Smooth muscle cell (in vitro differentiated cells): ENCODE data around the gene ATF6B. TPM values are rescaled to one million over a fixed set of nuclear protein-coding genes. Genes with fewer than 3 reads are reported as not detected.

Source experiments
- DNase-seq: peaks from one replicate; lab custom pipeline; 2025; ENCODE audit not compliant: unreplicated experiment; lab: John Stamatoyannopoulos, UW
- H2AFZ ChIP-seq: fragments of 200-600 bp; sonication (generic); 2 replicates; pipeline ENCODE4 v1.6.0; 2016; ENCODE audit warnings: antibody characterized with exemption, low read depth, mild to moderate bottlenecking
- H3F3A ChIP-seq: fragments of 200-600 bp; sonication (generic); 2 replicates; pipeline ENCODE4 v1.6.0; 2017; ENCODE audit warnings: antibody characterized with exemption, low read depth
- H3K27ac ChIP-seq: fragments of 200-600 bp; sonication (generic); 2 replicates; pipeline ENCODE4 v1.5.1; 2016; ENCODE audit warnings: low read depth, mild to moderate bottlenecking
- H3K27me3 ChIP-seq: fragments of 200-600 bp; sonication (generic); 2 replicates; pipeline ENCODE4 v1.6.1; 2016; ENCODE audit warnings: low read depth, mild to moderate bottlenecking
- H3K36me3 ChIP-seq: fragments of 200-600 bp; sonication (generic); 2 replicates; pipeline ENCODE4 v1.5.1; 2016; ENCODE audit warnings: low read depth
- H3K4me1 ChIP-seq: fragments of 200-600 bp; sonication (generic); 2 replicates; pipeline ENCODE4 v1.5.1; 2016; ENCODE audit warnings: low read depth
- H3K4me2 ChIP-seq: fragments of 200-600 bp; sonication (generic); 2 replicates; pipeline ENCODE4 v1.6.0; 2016; ENCODE audit warnings: mild to moderate bottlenecking
- H3K4me3 ChIP-seq: fragments of 200-600 bp; sonication (generic); 2 replicates; pipeline ENCODE4 v1.5.1; 2016; ENCODE audit warnings: mild to moderate bottlenecking
- H3K79me2 ChIP-seq: fragments of 200-600 bp; sonication (generic); 2 replicates; pipeline ENCODE4 v1.6.0; 2016; ENCODE audit warnings: low read depth, mild to moderate bottlenecking
- H3K9ac ChIP-seq: fragments of 200-600 bp; sonication (generic); 2 replicates; pipeline ENCODE4 v1.6.0; 2016; ENCODE audit warnings: low read depth
- H3K9me3 ChIP-seq: fragments of 200-600 bp; sonication (generic); replicated peaks from 2 replicates; pipeline ENCODE4 v1.5.1; 2016; ENCODE audit warnings: low read depth
- H4K20me1 ChIP-seq: fragments of 200-600 bp; sonication (generic); 2 replicates; pipeline ENCODE4 v1.6.0; 2016; ENCODE audit warnings: low read depth
- CTCF ChIP-seq: fragments of 200-600 bp; sonication (generic); IDR thresholded peaks from 2 replicates; pipeline ENCODE4 v1.5.1; 2017; ENCODE audit warnings: borderline replicate concordance, mild to moderate bottlenecking, antibody characterized with exemption; ENCODE audit not compliant: insufficient read depth, poor library complexity, severe bottlenecking
- WGBS: methylation state at CpG from one replicate; pipeline ENCODE4 v1.1.7; 2016; ENCODE audit warnings: low lambda C conversion rate; 5-methylcytosine and 5-hydroxymethylcytosine counted together
- polyA plus RNA-seq: library from polyadenylated mRNA; unstranded; fragments of >200 nt; fragmentation: Nextera tagmentation; extraction: Ambion mirVana; gene quantifications from 2 replicates; pipeline ENCODE4 v1.2.1, GENCODE V29; 2016
- total RNA-seq: library from RNA; depleted of rRNA; stranded (reverse); fragments of >200 nt; gene quantifications from 2 replicates; pipeline ENCODE4 v1.2.3, GENCODE V29; 2014

The ATF6B gene
- total and polyA plus RNA-seq, 2 experiments from 2014 or later, result 22.2 to 22.5 TPM

GRCh38 chr6:32082478-32082877, 45.6 kb downstream of the ATF6B start:
- Histone ChIP-seq H2AFZ (no peak overlapping the region), H3K4me2 (no peak overlapping the region)

DNA sequence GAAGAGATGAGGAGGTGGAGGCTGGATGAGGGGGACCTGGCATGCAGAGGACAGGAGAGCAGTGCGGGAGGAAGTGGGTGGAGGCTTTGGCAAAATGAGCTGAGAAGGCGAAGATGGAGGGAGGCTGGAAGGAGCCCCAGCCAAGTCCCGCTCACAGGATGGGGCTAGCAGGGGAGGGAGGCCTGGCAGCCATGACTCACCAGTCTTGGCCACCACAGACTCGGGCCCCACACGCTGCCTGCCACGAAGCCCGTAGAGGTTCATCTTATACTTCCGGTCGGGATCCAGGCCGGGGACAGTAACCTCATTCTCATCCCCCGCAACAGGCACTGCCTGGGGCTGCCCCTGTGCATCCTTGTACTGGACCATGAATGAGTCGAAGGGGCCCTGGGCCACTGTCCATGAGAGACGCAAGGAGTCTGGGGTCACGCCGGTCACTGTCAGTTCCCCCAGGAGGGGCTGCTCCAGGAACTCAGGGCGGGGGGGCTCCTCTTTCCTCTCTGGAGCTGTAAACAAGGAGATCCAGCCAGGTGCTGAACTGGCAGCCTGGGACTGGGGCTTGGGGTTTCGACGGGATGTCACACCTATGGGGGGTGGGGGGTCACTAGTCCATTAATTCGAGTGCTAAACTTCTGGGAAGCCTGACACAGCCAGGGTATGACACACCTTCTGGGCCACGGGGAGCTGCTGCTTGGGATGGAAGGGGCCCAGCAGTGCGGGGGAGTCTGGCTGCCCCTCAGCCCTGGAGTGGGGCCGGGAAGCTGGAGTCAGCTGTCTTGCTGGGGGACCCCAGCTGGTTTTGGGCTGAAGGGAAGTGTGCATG, 46.7 kb downstream of the ATF6B start:
- Histone ChIP-seq H3K4me3 (no peak overlapping the region), H2AFZ (no peak overlapping the region), H3K27me3 (peaks cover 12% of the 10 kb centered on the region), H3F3A (no peaks in the 10 kb centered on the region), H3K9ac (no peak overlapping the region), H3K4me1 (no peaks in the 10 kb centered on the region), H3K27ac (no peak overlapping the region), H3K36me3 (no peaks in the 10 kb centered on the region), H3K4me2 (peak overlapping the region; percentile 64), H3K9me3 (no peaks in the 10 kb centered on the region), H3K79me2 (no peaks in the 10 kb centered on the region), H4K20me1 (peaks cover 4% of the 10 kb centered on the region)
- peak; percentile 12 for DNase-seq
- no peak for TF ChIP-seq CTCF
- WGBS, result 54% methylated on average over 22 of the region's 22 CpGs

More at GRCh38 chr6:32082478-32082877, 45.6 kb downstream of the ATF6B start:
- Histone ChIP-seq H3K9me3 (no peaks in the 10 kb centered on the region), H3F3A (no peaks in the 10 kb centered on the region), H3K4me3 (no peak overlapping the region), H3K79me2 (no peaks in the 10 kb centered on the region), H3K27ac (no peak overlapping the region), H3K9ac (no peak overlapping the region), H3K27me3 (peaks cover 12% of the 10 kb centered on the region), H3K36me3 (no peaks in the 10 kb centered on the region), H4K20me1 (peaks cover 11% of the 10 kb centered on the region), H3K4me1 (no peaks in the 10 kb centered on the region)
- no peak for DNase-seq
- 84% methylated on average over 6 of the region's 6 CpGs for WGBS
- no peak for TF ChIP-seq CTCF

DNA sequence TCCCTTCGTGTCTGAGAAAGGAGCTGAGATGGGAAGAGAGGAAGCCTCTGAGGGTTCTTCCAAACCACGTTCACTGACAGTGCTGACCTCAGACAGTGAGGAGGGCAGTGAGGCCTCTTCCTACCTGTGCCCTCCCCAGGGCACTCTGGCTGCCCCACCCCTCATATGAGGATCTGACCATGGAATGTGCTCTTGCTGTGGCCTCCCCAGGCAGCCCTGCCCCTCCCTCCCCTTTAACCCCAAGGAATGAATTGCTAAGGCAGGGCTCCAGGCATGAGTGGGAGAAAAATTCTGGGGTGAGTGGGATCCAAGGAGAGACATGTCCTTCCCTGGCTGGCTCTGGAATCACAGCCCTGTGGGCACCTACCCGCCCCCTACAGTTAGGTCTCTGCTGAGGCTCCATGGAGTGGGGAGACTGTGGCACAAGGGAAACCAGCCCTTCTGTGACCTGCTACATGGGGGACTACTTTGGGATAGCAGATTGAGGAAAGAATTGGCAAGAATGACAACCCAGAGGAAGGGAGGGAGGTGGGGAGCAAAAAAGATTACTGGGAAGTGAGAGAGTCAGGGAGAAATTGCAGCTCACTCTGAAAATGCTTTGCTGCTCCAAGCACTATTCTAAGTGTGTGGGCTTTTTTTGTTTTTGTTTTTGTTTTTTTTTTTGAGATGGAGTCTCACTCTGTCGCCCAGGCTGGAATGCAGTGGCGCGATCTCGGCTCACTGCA, 48.3 kb downstream of the ATF6B start:
- no peak overlapping the region for H3K4me2 ChIP-seq
- H2AFZ ChIP-seq, result no peak overlapping the region
- H3K4me3 ChIP-seq, result no peak overlapping the region
- H3F3A ChIP-seq, result peaks cover 8% of the 10 kb centered on the region
- no peaks in the 10 kb centered on the region for H3K36me3 ChIP-seq
- H3K9me3 ChIP-seq, result no peaks in the 10 kb centered on the region
- no peak overlapping the region for H3K9ac ChIP-seq
- H3K27ac ChIP-seq, result no peak overlapping the region
- no peak for TF ChIP-seq CTCF
- peaks cover 8% of the 10 kb centered on the region for H3K27me3 ChIP-seq
- no peak for DNase-seq
- no peaks in the 10 kb centered on the region for H4K20me1 ChIP-seq
- H3K4me1 ChIP-seq, result peaks cover 6% of the 10 kb centered on the region
- H3K79me2 ChIP-seq, result no peaks in the 10 kb centered on the region
- 86% methylated on average over 7 of the region's 7 CpGs for WGBS
